K562 (cell line): ENCODE results near the gene CACNA1S. TPM values are rescaled to one million over a fixed set of nuclear protein-coding genes. Genes with fewer than 3 reads are reported as not detected.
A peak's percentile ranks its signal among the peaks of the same experiment; 100 is the strongest.

Experiments
- ARHGAP35 ChIP-seq: fragments of 450-650 bp; IDR thresholded peaks from 2 replicates; pipeline ENCODE4 v1.6.1; 2018; ENCODE audit not compliant: partially characterized antibody
- BACH1 ChIP-seq: fragments of 200-800 bp; sonication (Bioruptor generic); IDR thresholded peaks from 2 replicates; pipeline ENCODE4 v1.6.1; 2016; ENCODE audit warnings: missing genetic modification characterization, missing compliant biosample characterization
- CBX5 ChIP-seq: IDR thresholded peaks from 2 replicates; pipeline ENCODE4 v1.6.1; 2014; ENCODE audit warnings: low read depth, borderline replicate concordance
- CREBBP ChIP-seq: IDR thresholded peaks from one replicate; pipeline ENCODE4 v1.6.1; 2012; ENCODE audit warnings: low read depth, mild to moderate bottlenecking, control low read depth, inconsistent platforms, low read length
- E2F6 ChIP-seq, 2 experiments: IDR thresholded peaks; 2 replicates each; pipeline ENCODE4 v1.6.1; 2011; ENCODE audit warnings: borderline replicate concordance in 1 of 2, control low read depth in 1 of 2, low read depth in 1 of 2, low read length in 1 of 2, mild to moderate bottlenecking in 1 of 2, mixed read lengths in 1 of 2, moderate library complexity in 1 of 2; ENCODE audit not compliant: insufficient read depth in 1 of 2, insufficient read length in 1 of 2, poor library complexity in 1 of 2, severe bottlenecking in 1 of 2; ENCODE audit errors: extremely low read depth in 1 of 2
- EP300 ChIP-seq: IDR thresholded peaks from 2 replicates; pipeline ENCODE4 v1.6.1; 2012; ENCODE audit warnings: low read length, improper control_type of control experiment
- ETS2 ChIP-seq: IDR thresholded peaks from 2 replicates; pipeline ENCODE4 v1.6.1; 2016; ENCODE audit warnings: borderline replicate concordance, missing genetic modification characterization, mild to moderate bottlenecking, moderate library complexity, missing compliant biosample characterization; ENCODE audit not compliant: poor library complexity, severe bottlenecking
- HDAC3 ChIP-seq: fragments of 450-650 bp; IDR thresholded peaks from 2 replicates; pipeline ENCODE4 v1.6.1; 2018; ENCODE audit warnings: borderline replicate concordance, mild to moderate bottlenecking, moderate library complexity; ENCODE audit not compliant: partially characterized antibody
- HNRNPK ChIP-seq: fragments of 200-400 bp; formaldehyde crosslinking; IDR thresholded peaks from one replicate; pipeline ENCODE4 v1.6.1; 2018; ENCODE audit warnings: mild to moderate bottlenecking, low read depth, low read length; ENCODE audit not compliant: poor library complexity, severe bottlenecking
- ID3 ChIP-seq, 2 experiments: fragments of 250-450 bp in 1 of 2; fragments of 450-650 bp in 1 of 2; sonication (Bioruptor Pico) in 1 of 2; IDR thresholded peaks; 2 replicates each; pipeline versions ENCODE4 v1.6.1 to v1.8.0; 2016 to 2021; ENCODE audit warnings: mild to moderate bottlenecking in 2 of 2, moderate library complexity in 2 of 2, missing compliant biosample characterization in 1 of 2, missing genetic modification characterization in 1 of 2
- KLF10 ChIP-seq: fragments of 250-450 bp; sonication (Bioruptor Pico); IDR thresholded peaks from 2 replicates; pipeline ENCODE4 v1.6.1; 2021; ENCODE audit warnings: matching md5 sums
- KLF13 ChIP-seq: fragments of 450-650 bp; IDR thresholded peaks from 2 replicates; pipeline ENCODE4 v1.6.1; 2016; ENCODE audit warnings: missing genetic modification characterization, low read depth, mild to moderate bottlenecking, missing compliant biosample characterization, moderate library complexity, borderline replicate concordance
- MIER1 ChIP-seq: fragments of 450-650 bp; IDR thresholded peaks from 2 replicates; pipeline ENCODE4 v1.6.1; 2016; ENCODE audit warnings: antibody characterized with exemption, mild to moderate bottlenecking, low read depth
- MXD1 ChIP-seq: fragments of 250-450 bp; sonication (Bioruptor Pico); IDR thresholded peaks from 2 replicates; pipeline ENCODE4 v1.8.0; 2021; ENCODE audit warnings: borderline replicate concordance, mild to moderate bottlenecking, moderate library complexity; ENCODE audit not compliant: poor library complexity, severe bottlenecking
- NCOA1 ChIP-seq: fragments of 450-650 bp; IDR thresholded peaks from 2 replicates; pipeline ENCODE4 v1.6.1; 2016; ENCODE audit warnings: low read depth
- POLR2AphosphoS2 ChIP-seq: IDR thresholded peaks from 2 replicates; pipeline ENCODE4 v1.6.1; 2012; ENCODE audit warnings: low read length, improper control_type of control experiment
- POLR3A ChIP-seq: IDR thresholded peaks from 2 replicates; pipeline ENCODE4 v1.6.1; 2011; ENCODE audit warnings: borderline replicate concordance, mild to moderate bottlenecking, moderate library complexity; ENCODE audit not compliant: insufficient read length, insufficient read depth; ENCODE audit errors: extremely low read depth
- SMARCC2 ChIP-seq: fragments of 450-650 bp; IDR thresholded peaks from 2 replicates; pipeline ENCODE4 v1.6.1; 2017; ENCODE audit warnings: antibody characterized with exemption, moderate library complexity, mild to moderate bottlenecking, low read depth
- THRB ChIP-seq: fragments of 450-650 bp; formaldehyde crosslinking; conservative IDR thresholded peaks from 2 replicates; pipeline ENCODE4 v1.4.0; 2022; ENCODE audit warnings: mild to moderate bottlenecking, missing genetic modification characterization
- ZBTB8A ChIP-seq: fragments of 450-650 bp; IDR thresholded peaks from 2 replicates; pipeline ENCODE4 v1.6.1; 2018; ENCODE audit warnings: mild to moderate bottlenecking, moderate library complexity; ENCODE audit not compliant: partially characterized antibody
- ZKSCAN1 ChIP-seq: fragments of 150-350 bp; IDR thresholded peaks from 2 replicates; pipeline ENCODE4 v1.6.1; 2016; ENCODE audit warnings: low read depth, low read length
- ZNF174 ChIP-seq: fragments of 250-450 bp; sonication (Bioruptor Pico); IDR thresholded peaks from 2 replicates; pipeline ENCODE4 v1.4.0; 2020; ENCODE audit warnings: mild to moderate bottlenecking
- ZNF23 ChIP-seq: fragments of 250-450 bp; sonication (Bioruptor Pico); IDR thresholded peaks from 2 replicates; pipeline ENCODE4 v1.4.0; 2020; ENCODE audit warnings: mild to moderate bottlenecking
- polyA plus RNA-seq, 8 experiments: library from polyadenylated mRNA; depleted of rRNA in 4 of 8; stranded (reverse) in 5 of 8; unstranded in 3 of 8; fragments of >200 nt; fragmentation: Nextera tagmentation in 2 of 8; fragmentation: Illumina TruSeq in 1 of 8; extraction: Ambion mirVana in 2 of 8; extraction: Trizol in 1 of 8; gene quantifications; 2 replicates each; pipeline versions ENCODE4 v1.2.1 to v1.2.3, GENCODE V29; 2011 to 2014; ENCODE audit warnings: inconsistent platforms in 1 of 8, missing spikeins in 1 of 8
- total RNA-seq, 7 experiments: library from RNA; depleted of rRNA in 6 of 7; stranded (reverse); fragments of >200 nt in 6 of 7; fragmentation: Illumina TruSeq in 2 of 7; extraction: Trizol in 2 of 7; gene quantifications; 2 replicates each; pipeline versions ENCODE4 v1.2.1 to v1.2.3, GENCODE V29; 2011 to 2021; ENCODE audit warnings: low replicate concordance in 1 of 7

Gene CACNA1S
- total and polyA plus RNA-seq, 9 of the 15 experiments (the other 6 are each of a cell fraction or from before 2014, with no cell fraction given) = not detected

GRCh38 chr1:201153474-201154388 is 41.5 kb upstream of the CACNA1S start (continued):
- peak; percentile 78 for TF ChIP-seq SMARCC2
- TF ChIP-seq KLF10 = no peak
- no peak for TF ChIP-seq ID3 (CRISPR knock-in tag; IDR thresholded peaks at IDR 0.05)
- peak; percentile 87 for TF ChIP-seq ID3 (tag; IDR thresholded peaks at IDR 0.05)
- TF ChIP-seq CBX5 = no peak
- TF ChIP-seq POLR2AphosphoS2 = no peak
- no peak for TF ChIP-seq HNRNPK
- no peak for TF ChIP-seq BACH1 (tag)
- no peak for TF ChIP-seq ETS2 (tag)
- TF ChIP-seq ARHGAP35 = no peak
- TF ChIP-seq ZNF174 (CRISPR knock-in tag) = no peak
- TF ChIP-seq CREBBP = no peak
- TF ChIP-seq ZKSCAN1 = 0 out of 2 replicates have a peak, but pooled peaks have one; percentile 42
- TF ChIP-seq MXD1 (CRISPR knock-in tag) = no peak
- TF ChIP-seq HDAC3 = no peak
- no peak for TF ChIP-seq POLR3A
- TF ChIP-seq KLF13 (tag) = no peak
- TF ChIP-seq THRB (CRISPR knock-in tag) = no peak
- TF ChIP-seq E2F6 (IDR thresholded peaks at IDR 0.05; ENCODE audit: borderline replicate concordance in 1 of 2, extremely low read depth in 1 of 2, insufficient read depth in 1 of 2, insufficient read length in 1 of 2, low read depth in 1 of 2, low read length in 1 of 2, poor library complexity in 1 of 2, severe bottlenecking in 1 of 2) = peak in 1 of 2 experiments; percentile 4
- no peak for TF ChIP-seq MIER1
- TF ChIP-seq NCOA1 = peak; percentile 71; the same call in 1 of the 2 replicates
- no peak for TF ChIP-seq ZBTB8A
- TF ChIP-seq EP300 = peak; percentile 93
- TF ChIP-seq ZNF23 (CRISPR knock-in tag) = no peak
